GM13976 (cell line): ENCODE results near the gene DAGLA.

Experiments used
- DNase-seq: peaks from one replicate; pipeline ENCODE4 v3.0.0; 2012; ENCODE audit warnings: low spot score
- in situ Hi-C: fragments of 300-500 bp; cut with MboI; formaldehyde crosslinking; loops from one replicate; pipeline ENCODE4 v1.12.0; 2022; ENCODE audit warnings: low sequenced_read_pairs, mixed read lengths, inconsistent platforms; ENCODE audit not compliant: unreplicated experiment
- TF ChIP-seq, protein P1 (sequence below): IDR thresholded peaks from 2 replicates; pipeline ENCODE4 v1.5.1; 2012; ENCODE audit warnings: borderline replicate concordance, mild to moderate bottlenecking; ENCODE audit not compliant: insufficient read depth; ENCODE audit errors: extremely low read depth, missing control alignments, control extremely low read depth

The DAGLA gene

DNA sequence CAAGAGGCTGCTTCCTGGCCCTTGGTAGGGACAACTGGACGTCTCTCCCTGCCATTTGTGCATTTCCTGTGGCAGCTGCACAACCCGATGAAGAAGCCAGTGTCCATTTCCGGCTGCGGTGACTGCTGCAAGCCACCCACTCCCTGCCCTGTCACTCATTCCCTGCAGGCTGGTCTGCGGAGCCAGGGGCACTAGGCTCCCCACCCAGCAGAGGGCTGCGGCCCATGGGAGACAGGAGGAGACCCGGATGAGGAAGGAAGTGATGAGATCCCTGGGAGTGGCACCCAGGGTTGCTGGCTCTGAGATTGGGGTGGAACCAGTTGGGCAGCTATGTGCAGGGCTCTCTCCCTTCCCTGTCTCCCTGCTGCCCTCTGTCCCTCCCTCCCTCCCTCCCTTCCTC lies 62.2 kb downstream of the DAGLA start:
- TF ChIP-seq, protein P1, sequence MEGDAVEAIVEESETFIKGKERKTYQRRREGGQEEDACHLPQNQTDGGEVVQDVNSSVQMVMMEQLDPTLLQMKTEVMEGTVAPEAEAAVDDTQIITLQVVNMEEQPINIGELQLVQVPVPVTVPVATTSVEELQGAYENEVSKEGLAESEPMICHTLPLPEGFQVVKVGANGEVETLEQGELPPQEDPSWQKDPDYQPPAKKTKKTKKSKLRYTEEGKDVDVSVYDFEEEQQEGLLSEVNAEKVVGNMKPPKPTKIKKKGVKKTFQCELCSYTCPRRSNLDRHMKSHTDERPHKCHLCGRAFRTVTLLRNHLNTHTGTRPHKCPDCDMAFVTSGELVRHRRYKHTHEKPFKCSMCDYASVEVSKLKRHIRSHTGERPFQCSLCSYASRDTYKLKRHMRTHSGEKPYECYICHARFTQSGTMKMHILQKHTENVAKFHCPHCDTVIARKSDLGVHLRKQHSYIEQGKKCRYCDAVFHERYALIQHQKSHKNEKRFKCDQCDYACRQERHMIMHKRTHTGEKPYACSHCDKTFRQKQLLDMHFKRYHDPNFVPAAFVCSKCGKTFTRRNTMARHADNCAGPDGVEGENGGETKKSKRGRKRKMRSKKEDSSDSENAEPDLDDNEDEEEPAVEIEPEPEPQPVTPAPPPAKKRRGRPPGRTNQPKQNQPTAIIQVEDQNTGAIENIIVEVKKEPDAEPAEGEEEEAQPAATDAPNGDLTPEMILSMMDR, result no peak

DNA sequence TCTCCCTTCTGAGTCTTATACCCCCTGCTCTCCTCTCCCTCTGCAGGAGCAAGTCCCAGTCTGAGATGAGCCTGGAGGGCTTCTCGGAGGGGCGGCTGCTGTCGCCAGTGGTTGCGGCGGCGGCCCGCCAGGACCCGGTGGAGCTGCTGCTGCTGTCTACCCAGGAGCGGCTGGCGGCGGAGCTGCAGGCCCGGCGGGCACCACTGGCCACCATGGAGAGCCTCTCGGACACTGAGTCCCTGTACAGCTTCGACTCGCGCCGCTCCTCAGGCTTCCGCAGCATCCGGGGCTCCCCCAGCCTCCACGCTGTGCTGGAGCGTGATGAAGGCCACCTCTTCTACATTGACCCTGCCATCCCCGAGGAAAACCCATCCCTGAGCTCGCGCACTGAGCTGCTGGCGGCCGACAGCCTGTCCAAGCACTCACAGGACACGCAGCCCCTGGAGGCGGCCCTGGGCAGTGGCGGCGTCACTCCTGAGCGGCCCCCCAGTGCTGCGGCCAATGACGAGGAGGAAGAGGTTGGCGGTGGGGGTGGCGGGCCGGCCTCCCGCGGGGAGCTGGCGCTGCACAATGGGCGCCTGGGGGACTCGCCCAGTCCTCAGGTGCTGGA lies 63.4 kb downstream of the DAGLA start:
- in situ Hi-C loops, result no loop called here

More for the DNA sequence above, 62.2 kb downstream of the DAGLA start:
- no peak for DNase-seq
- in situ Hi-C loops, result no loop called here

DNA sequence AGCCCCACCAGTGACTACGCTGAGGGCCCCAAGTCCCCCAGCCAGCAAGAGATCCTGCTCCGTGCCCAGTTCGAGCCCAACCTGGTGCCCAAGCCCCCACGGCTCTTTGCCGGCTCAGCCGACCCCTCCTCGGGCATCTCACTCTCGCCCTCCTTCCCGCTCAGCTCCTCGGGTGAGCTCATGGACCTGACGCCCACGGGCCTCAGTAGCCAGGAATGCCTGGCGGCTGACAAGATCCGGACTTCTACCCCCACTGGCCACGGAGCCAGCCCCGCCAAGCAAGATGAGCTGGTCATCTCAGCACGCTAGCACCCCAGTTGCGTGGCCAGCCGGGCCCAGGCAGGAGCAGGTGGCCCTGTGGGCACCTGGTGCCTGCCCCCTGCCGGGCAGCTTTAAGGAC lies 64.0 kb downstream of the DAGLA start:
- no peak for DNase-seq
- TF ChIP-seq, protein P1, result no peak
- in situ Hi-C loops, result no loop called here

More for the DNA sequence above, 63.4 kb downstream of the DAGLA start:
- no peak for DNase-seq
- TF ChIP-seq, protein P1, result no peak

DNA sequence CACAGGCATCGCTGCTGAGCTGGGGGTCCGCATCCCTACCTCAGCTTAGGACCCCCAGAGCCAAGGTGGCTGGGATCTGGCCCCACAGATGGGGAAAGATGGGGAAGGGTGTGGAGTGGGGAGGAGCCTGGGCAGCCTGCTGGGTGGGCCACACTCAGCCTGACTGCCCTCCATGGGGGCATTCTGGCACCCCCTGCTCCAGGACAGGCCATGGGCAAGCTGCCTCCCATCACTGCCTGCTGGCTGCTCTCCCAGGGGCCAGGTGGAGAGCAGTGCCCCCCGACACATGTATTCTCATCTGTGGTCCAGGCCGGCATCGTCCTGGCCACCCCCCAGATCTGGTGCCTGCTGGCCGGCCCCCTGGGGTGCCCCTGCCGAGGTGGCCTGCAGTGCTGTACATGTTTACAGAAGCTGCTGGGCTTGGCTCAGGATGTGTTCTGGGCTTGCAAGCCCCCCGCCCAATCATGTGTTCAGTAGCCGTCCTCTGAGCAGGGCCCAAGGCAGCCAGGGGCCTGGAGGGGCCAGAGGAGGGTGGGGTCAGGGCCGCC lies 64.5 kb downstream of the DAGLA start:
- TF ChIP-seq, protein P1, result no peak
- in situ Hi-C loops, result no loop called here

DNA sequence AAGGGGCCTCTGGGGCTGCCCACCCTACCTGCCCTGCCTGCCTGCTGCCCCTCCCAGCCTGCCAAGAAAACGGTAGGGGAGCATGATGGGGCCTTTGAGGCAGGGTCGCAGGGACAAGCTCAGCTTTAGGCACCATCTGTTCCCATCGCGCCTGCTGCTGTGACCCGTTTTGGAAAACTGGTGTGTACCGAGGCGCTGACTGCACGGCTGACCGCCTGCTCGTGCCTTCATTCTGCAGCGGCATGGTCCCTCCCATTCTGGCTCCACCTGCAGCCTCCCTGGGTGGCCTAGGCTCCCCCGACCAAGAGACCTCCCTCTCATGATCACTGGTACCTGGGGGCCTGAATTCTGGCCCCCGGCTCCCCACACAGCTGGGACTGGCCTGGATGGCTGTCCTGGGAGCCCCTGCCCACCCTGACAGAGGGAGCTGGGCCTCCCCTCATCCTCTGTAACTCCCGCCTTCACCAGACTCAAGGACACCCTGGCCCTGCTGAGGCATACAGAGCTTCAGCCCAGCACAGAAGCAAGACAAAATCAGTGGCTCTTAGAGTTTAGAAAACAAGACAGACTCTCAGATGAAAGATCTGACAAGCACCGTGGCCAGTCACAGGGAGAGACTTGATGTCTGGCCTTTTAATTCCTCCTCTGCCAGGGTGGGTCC lies 65.7 kb downstream of the DAGLA start:
- in situ Hi-C loops, result no loop called here
- TF ChIP-seq, protein P1, result no peak
- no peak for DNase-seq

More for the DNA sequence above, 64.5 kb downstream of the DAGLA start:
- no peak for DNase-seq

DNA sequence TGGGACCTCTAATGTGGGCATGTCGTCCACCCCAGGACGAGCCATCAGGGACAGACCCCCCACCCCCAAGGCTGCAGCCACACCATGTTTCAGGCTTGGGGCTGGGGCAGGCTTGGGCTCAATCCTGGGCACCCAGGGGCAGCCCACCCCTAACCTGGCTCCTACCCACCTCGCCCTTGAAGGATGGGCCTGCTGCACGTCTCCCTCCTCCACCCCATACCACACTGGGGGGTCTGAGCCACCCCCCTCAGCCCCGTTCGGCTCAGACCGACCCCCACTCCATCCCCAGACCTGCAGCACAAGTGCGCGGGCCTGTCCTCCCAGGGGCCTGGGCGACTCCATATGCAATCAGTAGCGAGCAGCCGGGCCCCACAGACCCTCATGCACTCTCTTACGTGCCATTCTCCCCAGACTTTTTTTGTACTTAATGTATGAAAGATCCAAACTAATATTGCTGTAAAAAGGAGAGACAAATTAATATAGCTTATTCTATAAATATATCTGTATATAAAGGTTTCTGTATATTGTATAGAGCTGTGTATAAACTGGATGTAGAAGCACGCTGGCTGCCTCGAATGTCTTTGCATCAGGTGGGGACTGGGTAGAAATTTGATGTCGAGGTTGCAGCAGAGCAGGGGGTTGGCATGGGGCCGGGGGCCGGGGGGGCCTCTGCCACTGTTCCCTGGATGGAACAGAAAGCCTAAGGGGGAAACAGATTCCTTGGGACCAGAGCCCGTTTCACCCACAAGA lies 66.4 kb downstream of the DAGLA start:
- TF ChIP-seq, protein P1, result no peak
- no peak for DNase-seq
- in situ Hi-C loops, result no loop called here
